C4-2B (cell line): ENCODE measurements around the gene SOX6.

Experiments used
- ZFX ChIP-seq: fragments of 450-650 bp; IDR thresholded peaks from 2 replicates; pipeline ENCODE4 v1.6.1; 2017
- TF ChIP-seq, protein P1 (sequence below): fragments of 450-650 bp; conservative IDR thresholded peaks from 2 replicates; pipeline ENCODE4 v1.5.1; 2017; ENCODE audit warnings: mild to moderate bottlenecking

DNA sequence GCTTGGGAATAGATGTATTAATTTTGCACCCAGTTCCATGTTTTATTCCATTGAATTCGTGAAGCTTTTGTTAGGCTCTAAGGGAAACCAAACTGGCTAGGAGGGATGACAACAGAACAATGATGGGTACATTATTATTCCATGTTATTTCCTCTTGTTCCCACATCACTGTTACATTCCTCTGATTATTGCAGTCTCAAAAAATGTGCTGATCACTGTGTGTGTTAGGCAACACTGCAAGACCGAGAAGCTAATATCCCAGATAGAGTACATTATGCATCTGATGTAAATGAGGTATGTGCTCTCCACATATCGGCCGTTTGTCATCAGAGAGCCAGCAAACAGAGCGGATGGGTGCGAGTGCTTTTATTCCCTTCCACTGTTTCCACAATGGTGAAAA lies 327.9 kb downstream of the SOX6 start:
- TF ChIP-seq, protein P1, sequence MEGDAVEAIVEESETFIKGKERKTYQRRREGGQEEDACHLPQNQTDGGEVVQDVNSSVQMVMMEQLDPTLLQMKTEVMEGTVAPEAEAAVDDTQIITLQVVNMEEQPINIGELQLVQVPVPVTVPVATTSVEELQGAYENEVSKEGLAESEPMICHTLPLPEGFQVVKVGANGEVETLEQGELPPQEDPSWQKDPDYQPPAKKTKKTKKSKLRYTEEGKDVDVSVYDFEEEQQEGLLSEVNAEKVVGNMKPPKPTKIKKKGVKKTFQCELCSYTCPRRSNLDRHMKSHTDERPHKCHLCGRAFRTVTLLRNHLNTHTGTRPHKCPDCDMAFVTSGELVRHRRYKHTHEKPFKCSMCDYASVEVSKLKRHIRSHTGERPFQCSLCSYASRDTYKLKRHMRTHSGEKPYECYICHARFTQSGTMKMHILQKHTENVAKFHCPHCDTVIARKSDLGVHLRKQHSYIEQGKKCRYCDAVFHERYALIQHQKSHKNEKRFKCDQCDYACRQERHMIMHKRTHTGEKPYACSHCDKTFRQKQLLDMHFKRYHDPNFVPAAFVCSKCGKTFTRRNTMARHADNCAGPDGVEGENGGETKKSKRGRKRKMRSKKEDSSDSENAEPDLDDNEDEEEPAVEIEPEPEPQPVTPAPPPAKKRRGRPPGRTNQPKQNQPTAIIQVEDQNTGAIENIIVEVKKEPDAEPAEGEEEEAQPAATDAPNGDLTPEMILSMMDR, result no peak
- no peak for TF ChIP-seq ZFX
